HG03575 (cell line): ENCODE results near the gene SCYGR6.
"Not testable (repeated sequence)": the region's sequence is repeated elsewhere in the genome, so short reads cannot be mapped to it uniquely, and the experiment has no call there.

Experiments
- ATAC-seq: cut with Tn5 transposase; IDR thresholded peaks from one replicate; pipeline ENCODE4 v1.9.1; 2021; ENCODE audit not compliant: unreplicated experiment, insufficient number of reproducible peaks, low FRiP score; ENCODE audit errors: extremely low read depth

The SCYGR6 gene

DNA sequence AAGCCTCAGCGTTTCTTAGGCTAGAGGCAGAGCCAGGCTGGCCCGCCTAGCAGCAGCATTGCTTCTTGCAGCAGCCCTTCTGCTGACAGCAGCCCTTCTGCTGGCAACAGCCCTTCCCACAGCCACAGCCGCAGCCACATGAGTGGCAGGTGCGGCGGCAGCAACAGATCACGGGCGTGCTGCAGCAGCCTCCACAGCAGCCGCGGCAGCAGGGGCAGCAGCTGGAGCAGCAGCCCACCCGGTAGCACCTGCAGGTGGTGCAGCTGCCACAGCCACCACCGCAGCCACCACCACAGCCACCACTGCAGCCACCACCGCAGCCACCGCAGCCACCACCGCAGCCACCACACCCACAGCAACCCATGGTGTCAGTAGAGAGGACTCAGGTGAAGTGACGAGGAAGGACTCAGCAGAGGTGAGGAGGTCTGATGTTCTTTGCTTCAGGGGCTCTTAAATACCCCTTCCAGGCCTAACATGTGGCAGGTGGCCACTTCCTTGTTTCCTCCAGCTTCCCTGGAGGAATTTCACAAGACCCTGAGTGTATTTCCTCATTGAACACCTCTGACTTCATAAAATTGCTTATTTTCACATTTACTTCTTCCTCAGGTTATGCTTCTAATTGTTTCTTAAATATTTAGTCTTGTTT, at the start of gene SCYGR6:
Gene SCYGR6, minus strand, starts transcription at position 364 of the 646 bp plus-strand sequence. Its CDS starts 0 bp downstream, at position 364.
- ATAC-seq, result no peak

- ATAC-seq, result no peak
Observed at GRCh38 chr2:227774011-227774624, 49.6 kb upstream of the SCYGR6 start.

GRCh38 chr2:227772932-227773331, 48.4 kb upstream of the SCYGR6 start:
- ATAC-seq, result no peak

- ATAC-seq, result no peak
Observed at GRCh38 chr2:227772197-227772661, 47.7 kb upstream of the SCYGR6 start.

- ATAC-seq, result no peak
Observed at GRCh38 chr2:227767830-227768229, 43.3 kb upstream of the SCYGR6 start.

- peak; percentile 87 for ATAC-seq
Observed at GRCh38 chr2:227766373-227766883, 41.9 kb upstream of the SCYGR6 start.

DNA sequence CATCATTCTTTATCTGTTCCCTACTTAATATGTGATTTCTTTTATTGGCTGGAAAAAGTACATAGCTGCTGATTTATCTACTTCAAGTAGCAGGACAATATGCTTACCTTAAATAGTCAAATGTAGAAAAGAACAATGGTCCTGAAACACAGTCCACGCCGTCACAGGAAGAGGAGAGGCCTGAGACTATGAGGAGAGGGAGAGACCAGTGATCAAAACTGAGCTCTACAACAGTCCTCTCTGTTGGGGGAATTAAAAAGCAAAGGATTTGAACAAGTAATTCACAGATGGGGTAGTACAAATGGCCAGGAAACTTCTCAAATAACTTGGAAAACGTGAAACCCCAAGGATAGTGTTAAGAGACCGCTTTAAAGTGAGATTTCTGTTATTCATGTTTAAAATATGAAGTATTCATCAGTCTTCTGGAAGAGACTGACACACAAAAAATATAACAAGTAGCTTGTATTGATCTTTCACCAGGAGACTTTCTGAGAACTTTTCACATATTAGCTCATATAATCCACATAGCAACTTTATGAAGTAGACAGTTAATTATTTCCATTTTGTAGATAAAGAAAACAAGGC, 41.3 kb upstream of the SCYGR6 start:
- ATAC-seq, result no peak

DNA sequence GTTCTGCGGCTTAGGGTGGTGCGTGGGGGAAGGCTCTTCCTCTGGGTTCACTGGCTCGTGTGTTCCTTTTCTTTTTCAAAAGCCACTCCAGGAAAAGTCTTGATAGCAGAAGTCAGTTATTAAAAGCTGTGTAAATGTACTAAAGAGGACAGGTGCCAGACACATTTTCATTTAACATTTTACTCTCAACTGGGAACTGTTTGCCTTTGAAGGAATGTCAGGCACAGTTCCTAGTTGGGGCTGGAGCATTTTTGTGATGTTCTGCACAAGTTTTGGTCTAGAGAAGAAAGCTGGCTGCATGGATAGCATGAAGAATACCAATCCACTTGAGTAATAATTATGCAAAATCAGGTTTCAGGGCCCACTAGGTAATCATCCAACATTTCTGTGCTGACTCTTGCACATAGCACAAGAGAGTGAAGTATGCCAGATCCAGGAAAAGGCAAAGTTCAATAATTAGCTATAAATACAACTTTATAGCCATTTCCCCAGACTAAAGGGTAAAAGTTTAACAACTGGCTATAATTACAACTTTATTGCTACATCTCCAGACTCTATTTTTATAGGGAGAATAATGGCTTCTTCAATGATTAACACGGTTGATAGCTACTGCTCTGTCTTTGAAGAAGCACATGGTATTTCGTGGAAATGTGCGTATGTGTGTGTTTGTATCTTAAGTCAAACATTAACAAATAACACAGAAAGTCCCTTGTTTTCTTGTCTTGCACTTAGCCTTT, 37.4 kb upstream of the SCYGR6 start:
- ATAC-seq, result no peak

DNA sequence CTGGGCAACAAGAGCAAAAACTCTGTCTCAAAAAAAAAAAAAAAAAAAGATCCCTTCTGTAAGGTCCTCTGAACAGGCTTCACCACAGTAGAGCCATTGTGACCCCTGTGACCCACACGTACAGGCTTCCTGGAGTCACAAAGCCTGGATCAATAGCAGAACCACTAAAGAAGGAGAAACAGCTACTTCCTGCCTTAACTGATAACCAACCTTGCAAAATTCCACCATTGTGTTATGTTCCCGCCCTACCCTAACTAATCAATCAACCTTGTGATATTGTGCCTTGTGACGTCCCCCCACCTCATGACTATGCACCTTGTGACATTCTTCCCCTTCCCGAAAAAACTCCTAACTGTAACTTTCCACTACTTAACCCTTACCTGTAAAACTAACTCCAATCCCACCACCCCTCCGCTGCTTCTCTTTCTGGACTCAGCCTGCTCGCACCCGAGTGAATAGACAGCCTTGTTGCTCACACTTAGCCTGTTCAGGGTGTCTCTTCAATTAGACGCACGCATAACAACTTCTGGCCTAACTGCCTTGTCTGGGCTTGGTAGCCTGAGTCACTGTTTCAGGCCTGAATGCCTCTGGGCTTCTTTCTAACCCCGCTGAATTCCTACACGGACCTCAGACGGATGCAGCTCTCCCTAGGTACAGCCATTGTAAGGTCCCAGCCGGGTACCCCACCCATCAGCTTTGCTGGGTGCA, 35.0 kb upstream of the SCYGR6 start:
- ATAC-seq, result no peak

DNA sequence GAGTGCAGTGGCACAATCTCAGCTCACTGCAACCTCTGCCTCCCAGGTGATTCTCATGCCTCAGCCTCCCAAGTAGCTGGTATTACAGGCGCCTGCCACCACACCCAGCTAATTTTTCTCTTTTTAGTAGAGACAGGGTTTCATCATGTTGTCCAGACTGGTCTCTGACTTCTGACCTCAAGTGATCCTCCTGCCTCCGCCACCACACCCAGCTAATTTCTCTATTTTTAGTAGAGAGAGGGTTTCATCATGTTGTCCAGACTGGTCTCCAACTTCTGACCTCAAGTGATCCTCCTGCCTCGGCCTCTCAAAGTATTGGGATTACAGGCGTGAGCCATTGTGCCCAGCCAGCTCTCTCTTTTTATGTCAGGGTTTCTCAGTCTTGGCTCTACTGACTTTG, 31.7 kb upstream of the SCYGR6 start:
- ATAC-seq, result not testable (repeated sequence)

DNA sequence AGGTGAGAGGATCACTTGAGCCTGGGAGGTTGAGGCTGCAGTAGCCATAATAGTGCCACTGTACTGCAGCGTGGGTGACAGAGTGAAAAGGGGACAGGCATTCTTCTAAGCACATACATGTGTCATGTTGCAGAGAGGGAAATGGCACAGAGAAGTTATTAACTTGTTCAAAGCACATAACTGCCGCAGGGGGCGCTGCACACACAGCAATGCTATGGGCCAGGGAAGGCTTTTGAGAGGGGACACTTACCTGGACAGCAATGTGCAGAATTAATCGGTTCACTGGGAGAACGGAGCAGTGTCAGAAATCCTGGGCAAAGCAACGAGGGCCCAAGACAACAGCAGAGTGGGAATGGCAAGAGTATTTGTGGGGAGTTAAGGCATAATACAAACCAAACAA, 23.5 kb upstream of the SCYGR6 start:
- no peak for ATAC-seq

DNA sequence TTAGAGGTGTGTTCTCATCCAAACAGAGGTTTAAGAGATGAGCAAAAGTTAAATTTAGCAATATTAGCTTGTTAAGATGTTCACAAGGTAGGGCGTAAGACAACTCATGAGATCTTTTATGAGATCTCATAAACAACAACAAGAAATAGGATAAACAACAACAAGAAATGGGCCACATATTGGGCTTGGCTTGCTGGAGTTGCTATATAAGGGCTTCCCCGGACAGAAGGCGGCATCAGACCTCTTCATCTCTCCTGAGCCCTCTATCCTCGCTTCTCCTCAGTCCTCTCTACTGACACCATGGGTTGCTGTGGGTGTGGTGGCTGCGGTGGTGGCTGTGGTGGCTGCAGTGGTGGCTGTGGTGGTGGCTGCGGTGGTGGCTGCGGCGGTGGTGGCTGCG, 21.0 kb upstream of the SCYGR6 start, which contains the start of gene SCYGR8:
Gene SCYGR8, plus strand, starts transcription at position 301 of the 400 bp plus-strand sequence. Its CDS starts 0 bp downstream, at position 301.
- no peak for ATAC-seq

- not testable (repeated sequence) for ATAC-seq
Observed at GRCh38 chr2:227740705-227741104, 16.1 kb upstream of the SCYGR6 start.

- ATAC-seq, result no peak
Observed at GRCh38 chr2:227739351-227739750, 14.8 kb upstream of the SCYGR6 start.

DNA sequence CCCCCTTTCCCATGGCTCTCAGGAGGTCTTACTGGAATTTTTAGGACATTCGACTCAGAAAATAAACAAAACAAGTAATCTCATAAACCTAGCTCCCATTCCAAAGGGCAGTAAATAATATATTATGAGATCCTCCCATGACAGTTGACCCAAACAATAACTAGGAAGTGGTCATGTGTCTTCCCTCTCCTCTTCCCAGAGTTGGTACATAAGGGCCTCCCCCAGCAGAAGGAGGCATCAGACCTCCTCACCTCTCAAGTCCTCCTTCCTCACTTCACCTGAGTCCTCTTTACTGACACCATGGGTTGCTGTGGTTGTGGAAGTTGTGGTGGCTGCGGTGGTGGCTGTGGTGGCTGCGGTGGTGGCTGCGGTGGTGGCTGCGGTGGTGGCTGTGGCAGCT, 3.5 kb upstream of the SCYGR6 start, which contains the start of gene SCYGR7:
Gene SCYGR7, plus strand, starts transcription at position 301 of the 400 bp plus-strand sequence. Its CDS starts 0 bp downstream, at position 301.
- ATAC-seq, result no peak

DNA sequence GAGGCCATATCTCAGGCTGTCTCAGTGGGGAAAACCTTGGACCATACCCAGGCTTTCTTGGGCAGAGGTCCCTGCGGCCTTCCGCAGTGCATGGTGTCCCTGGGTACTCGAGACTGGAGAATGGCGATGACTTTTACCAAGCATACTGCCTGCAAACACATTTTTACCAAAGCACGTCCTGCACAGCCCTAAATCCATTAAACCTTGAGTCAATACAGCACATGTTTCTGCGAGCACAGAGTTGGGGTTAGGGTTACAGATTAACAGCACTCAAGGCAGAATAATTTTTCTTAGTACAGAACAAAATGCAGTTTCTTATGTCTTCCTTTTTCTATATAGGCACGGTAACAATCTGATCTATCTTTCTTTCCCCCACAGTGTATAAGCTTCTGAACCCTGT, 1.7 kb downstream of the SCYGR6 start:
- ATAC-seq, result not testable (repeated sequence)

- ATAC-seq, result no peak
Observed at GRCh38 chr2:227720680-227721079, 3.9 kb downstream of the SCYGR6 start.

DNA sequence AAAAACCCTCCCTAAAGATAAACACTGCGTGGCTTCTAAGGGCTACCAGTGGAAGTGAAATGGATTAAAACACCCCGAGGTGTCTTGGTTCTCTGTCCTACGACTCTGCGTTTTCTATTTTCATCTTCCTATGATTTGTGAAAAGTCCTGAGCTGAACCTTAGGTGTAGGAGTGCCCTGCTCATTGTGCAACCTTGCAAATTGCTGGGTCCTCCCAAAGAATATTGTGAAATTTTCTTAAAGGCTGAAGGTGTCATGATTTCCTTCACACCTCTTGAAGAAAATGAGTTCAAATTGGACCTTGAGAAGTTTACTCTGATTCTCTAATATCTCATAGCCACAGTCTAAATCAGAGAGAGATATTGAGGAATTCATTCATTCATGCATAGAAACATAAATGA, 4.9 kb downstream of the SCYGR6 start:
- no peak for ATAC-seq
